Adrenal gland (tissue), 12 donors: ENCODE results near the gene YBX1. TPM values are rescaled to one million over a fixed set of nuclear protein-coding genes. Genes with fewer than 3 reads are reported as not detected.

Experiments used
- DNase-seq, 7 donors: peaks; one replicate each; pipeline ENCODE4 v3.0.0-alpha.2; 2019 to 2020
- H3K27ac ChIP-seq, 5 donors: fragments of 200-600 bp; sonication (generic) in 4 of 5; 1 replicate in 3 of 5; 2 replicates in 2 of 5; pipeline versions ENCODE4 v1.5.1 to v1.8.0; 2016 to 2020; ENCODE audit warnings: mild to moderate bottlenecking in 1 of 5
- H3K27me3 ChIP-seq: fragments of 200-600 bp; 2 replicates; pipeline ENCODE4 v1.8.0; 2021
- H3K36me3 ChIP-seq, 2 donors: fragments of 200-600 bp; replicated peaks in 1 of 2; 1 replicate in 1 of 2; 2 replicates in 1 of 2; pipeline versions ENCODE4 v1.5.1 to v1.8.0; 2018 to 2022
- H3K4me1 ChIP-seq, 2 donors: fragments of 200-600 bp; replicated peaks in 1 of 2; 1 replicate in 1 of 2; 2 replicates in 1 of 2; pipeline versions ENCODE4 v1.5.1 to v1.8.0; 2018 to 2021
- H3K4me3 ChIP-seq, 4 donors: fragments of 200-600 bp; sonication (generic) in 3 of 4; one replicate each; pipeline ENCODE4 v1.5.1; 2016 to 2018
- H3K9me3 ChIP-seq, 3 donors: fragments of 200-600 bp; sonication (generic) in 1 of 3; replicated peaks in 1 of 3; 1 replicate in 2 of 3; 2 replicates in 1 of 3; pipeline versions ENCODE4 v1.5.1 to v1.8.0; 2016 to 2021
- CTCF ChIP-seq, 6 experiments: fragments of 450-650 bp in 4 of 6; fragments of 200-600 bp in 2 of 6; sonication (generic) in 1 of 6; IDR thresholded peaks; 1 replicate in 5 of 6; 2 replicates in 1 of 6; pipeline versions ENCODE4 v1.5.1 to v1.8.0; 2016 to 2021; ENCODE audit warnings: antibody characterized with exemption in 6 of 6, mild to moderate bottlenecking in 2 of 6, moderate library complexity in 1 of 6
- POLR2A ChIP-seq, 2 donors: fragments of 450-650 bp; IDR thresholded peaks; one replicate each; pipeline ENCODE4 v1.6.1; 2017; ENCODE audit warnings: antibody characterized with exemption in 2 of 2, mild to moderate bottlenecking in 2 of 2, moderate library complexity in 1 of 2
- WGBS, 4 donors: extraction: QIAGEN DNeasy Blood & Tissue Kit in 2 of 4; methylation state at CpG; one replicate each; pipeline versions ENCODE4 v1.1.5 to v1.1.7; 2013 to 2017; 5-methylcytosine and 5-hydroxymethylcytosine counted together
- intact Hi-C, 2 donors: fragments of 100-400 bp; cut with DNase I; formaldehyde crosslinking; loops; one replicate each; pipeline versions ENCODE4 v1.14.1 to v1.15.0; 2022 to 2023
- polyA plus RNA-seq, 3 donors: library from polyadenylated mRNA; stranded (reverse); fragments of 200-250 nt in 2 of 3; fragments of 350-450 nt in 1 of 3; fragmentation: Illumina TruSeq in 1 of 3; extraction: RNeasy Lipid Tissue Mini Kit (QIAGEN cat#74804) in 1 of 3; gene quantifications; one replicate each; pipeline ENCODE4 v1.2.3, GENCODE V29; 2013 to 2014
- total RNA-seq, 9 donors: library from RNA; depleted of rRNA in 4 of 9; stranded (reverse); fragments of >200 nt in 4 of 9; fragments of 120-200 nt in 1 of 9; fragmentation: NEBNext Ultra II Directional in 1 of 9; extraction: Animal tissue kit (Norgen Biotek cat#: 25700) in 1 of 9; gene quantifications; one replicate each; pipeline versions ENCODE4 v1.1.0 to v1.2.4, GENCODE V29; 2013 to 2023
- donor health status: healthy with polysubstance abuse.
- donor health status: Bipolar disorder and iron deficiency.
- donor health status: DM: yes; HTN: yes; CAD: no.
- donor health status: DM: no; HTN: no; CAD: no.
- donor health status: DM: no; HTN: no; CAD: no.
- donor health status: DM: yes; HTN: yes; CAD: no.

YBX1 gene
- total and polyA plus RNA-seq, 12 donors = 281 to 995 (median 338) TPM

- H3K4me1 ChIP-seq = no peaks in the 10 kb centered on the region
- intact Hi-C loops = no loop called here
- H3K27me3 ChIP-seq = no peaks in the 10 kb centered on the region
- no peak for TF ChIP-seq CTCF (IDR thresholded peaks at IDR 0.05)
- TF ChIP-seq POLR2A (IDR thresholded peaks at IDR 0.05) = no peak
- 66 to 91% (median 85%) methylated on average over 9 to 14 of the region's 14 CpGs for WGBS, 4 donors
- H3K36me3 ChIP-seq = no peaks in the 10 kb centered on the region
- H3K27ac ChIP-seq = no peak overlapping the region
- peak in 1 of 7 donors; percentile 5 for DNase-seq
- no peaks in the 10 kb centered on the region for H3K9me3 ChIP-seq
- no peak overlapping the region for H3K4me3 ChIP-seq
Observed at GRCh38 chr1:42735477-42736105, 53.4 kb downstream of the YBX1 start.

- DNase-seq = peak in 1 of 7 donors; percentile 13
- H3K27me3 ChIP-seq = no peaks in the 10 kb centered on the region
- H3K36me3 ChIP-seq = no peaks in the 10 kb centered on the region
- H3K4me3 ChIP-seq = no peak overlapping the region
- 65 to 80% (median 67%) methylated on average over 3 to 4 of the region's 4 CpGs for WGBS, 4 donors
- intact Hi-C loops = no loop called here
- no peaks in the 10 kb centered on the region for H3K4me1 ChIP-seq
- TF ChIP-seq CTCF (IDR thresholded peaks at IDR 0.05) = peak in 1 of 6 experiments; percentile 19
- no peak for TF ChIP-seq POLR2A (IDR thresholded peaks at IDR 0.05)
- no peak overlapping the region for H3K27ac ChIP-seq
- H3K9me3 ChIP-seq = no peaks in the 10 kb centered on the region
Observed at GRCh38 chr1:42736152-42736551, 53.9 kb downstream of the YBX1 start.

- Histone ChIP-seq H3K9me3 (no peaks in the 10 kb centered on the region), H3K4me3 (no peak overlapping the region), H3K27me3 (no peaks in the 10 kb centered on the region), H3K36me3 (no peaks in the 10 kb centered on the region), H3K27ac (no peak overlapping the region), H3K4me1 (no peaks in the 10 kb centered on the region)
- TF ChIP-seq CTCF (IDR thresholded peaks at IDR 0.05) (no peak), POLR2A (IDR thresholded peaks at IDR 0.05) (no peak)
- intact Hi-C loops = no loop called here
- WGBS, 4 donors = 85 to 96% (median 91%) methylated on average over 7 to 8 of the region's 8 CpGs
- peak in 1 of 7 donors; percentile 6 for DNase-seq
Observed at GRCh38 chr1:42736571-42737200, 54.5 kb downstream of the YBX1 start.

- Histone ChIP-seq H3K9me3 (no peaks in the 10 kb centered on the region), H3K36me3 (no peaks in the 10 kb centered on the region), H3K27me3 (no peaks in the 10 kb centered on the region), H3K27ac (no peak overlapping the region), H3K4me3 (no peak overlapping the region), H3K4me1 (no peaks in the 10 kb centered on the region)
- intact Hi-C loops = no loop called here
- TF ChIP-seq POLR2A (IDR thresholded peaks at IDR 0.05) (no peak), CTCF (IDR thresholded peaks at IDR 0.05) (no peak)
- DNase-seq = peak in 2 of 7 donors; percentile 20 to 25
- 58 to 66% (median 62%) methylated on average over 3 to 5 of the region's 5 CpGs for WGBS, 4 donors
Observed at GRCh38 chr1:42737257-42737656, 55.0 kb downstream of the YBX1 start.
